ENCODE data around the gene RAB33B. TPM values are rescaled to one million over a fixed set of nuclear protein-coding genes. Genes with fewer than 3 reads are reported as not detected.
A peak's percentile ranks its signal among the peaks of the same experiment; 100 is the strongest.

RAB33B gene
- total and polyA plus RNA-seq, 4 experiments from 2014 or later, result 9.4 to 16.6 (median 13.3) TPM

DNA sequence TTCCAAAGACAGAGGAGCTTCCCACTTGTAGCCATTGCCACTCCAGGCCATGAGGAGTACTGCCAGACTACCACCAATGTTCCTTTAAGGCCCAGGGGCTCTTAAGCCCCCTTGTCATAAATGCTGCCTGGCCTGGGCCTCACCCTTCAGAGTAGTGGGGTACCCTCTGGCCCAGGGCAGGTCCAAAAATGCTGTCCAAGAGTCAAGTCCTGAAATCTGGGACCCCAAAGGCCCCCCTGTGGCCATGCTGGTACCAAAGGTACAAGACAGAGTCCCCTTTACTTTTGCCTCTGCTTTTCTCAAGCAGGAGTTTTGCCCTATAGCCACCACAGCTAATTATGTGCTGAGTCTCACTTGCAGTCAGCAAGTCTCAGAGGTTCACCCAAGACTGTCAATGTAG lies 16.4 kb downstream of the RAB33B start:
- ChIA-PET POLR2A (ENCODE audit: partially characterized antibody) (no interaction called here), CTCF (ENCODE audit: partially characterized antibody) (no interaction called here)
- intact Hi-C loops (cut with micrococcal nuclease), result no loop called here
- no peak overlapping the region for H3K27ac ChIP-seq (ENCODE audit: low read depth, low read length)
- no peak for DNase-seq
- Mint-ChIP-seq H3K27me3 (no peaks in the 10 kb centered on the region), H3K27ac (peak overlapping the region in 2 of 7 donors; percentile 5 to 24), H3K9me3 (peaks cover 0 to 36% (median 16%) of the 10 kb centered on the region in 8 donors), H3K4me1 (peaks cover 16 to 23% (median 20%) of the 10 kb centered on the region in 4 donors), H3K4me3 (no peak overlapping the region), H3K36me3 (peaks cover 42 to 59% of the 10 kb centered on the region in 2 donors)
- no peaks in the 10 kb centered on the region for H3K27me3 ChIP-seq (ENCODE audit: insufficient read depth, low read length)
- no peaks in the 10 kb centered on the region for H3K4me1 ChIP-seq (ENCODE audit: insufficient read depth, low read length)
- H3K9me3 ChIP-seq (ENCODE audit: control insufficient read depth in 1 of 2, low read length in 2 of 2), result no peaks in the 10 kb centered on the region
- peaks cover 10% of the 10 kb centered on the region for H3K36me3 ChIP-seq (ENCODE audit: insufficient read depth, low read length)
- H3K4me3 ChIP-seq (ENCODE audit: low read length in 2 of 2), result no peak overlapping the region

DNA sequence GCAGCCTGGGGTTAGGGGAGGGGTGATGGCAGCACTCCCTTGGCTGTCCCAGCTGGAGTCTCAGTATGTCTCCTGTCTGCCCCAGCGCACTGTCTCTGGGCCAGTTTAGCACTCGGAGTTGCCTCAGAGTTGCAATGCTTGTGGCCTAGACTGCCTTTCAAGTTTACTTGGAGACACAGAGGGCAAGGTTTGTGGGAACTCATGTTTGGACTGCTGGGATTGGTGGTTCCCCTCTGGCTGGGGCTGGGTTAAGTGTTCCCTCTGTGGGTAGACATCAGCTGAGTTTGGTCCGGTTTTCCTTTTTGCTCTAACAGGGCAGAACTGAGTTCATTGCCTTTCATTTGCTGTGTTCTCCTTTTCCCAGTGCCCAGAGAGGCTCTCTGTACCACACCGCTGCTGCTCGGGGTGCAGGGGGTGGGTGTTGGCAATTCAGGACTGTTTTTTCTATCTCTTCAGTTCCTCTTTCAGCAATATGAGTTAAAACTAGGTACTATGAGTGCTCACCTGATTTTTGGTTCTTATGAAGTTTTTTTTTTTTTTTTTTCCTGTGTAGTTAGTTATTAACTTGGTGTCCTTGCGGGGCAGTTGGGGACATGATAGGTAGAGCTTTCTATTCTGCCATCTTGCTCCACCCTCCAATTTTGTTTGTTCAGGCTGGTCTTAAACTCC lies 17.2 kb downstream of the RAB33B start:
- intact Hi-C loops (cut with micrococcal nuclease), result no loop called here
- no peaks in the 10 kb centered on the region for H3K27me3 ChIP-seq (ENCODE audit: insufficient read depth, low read length)
- Mint-ChIP-seq H3K27me3 (no peaks in the 10 kb centered on the region), H3K4me3 (no peak overlapping the region), H3K9me3 (peaks cover 0 to 36% (median 16%) of the 10 kb centered on the region in 8 donors), H3K36me3 (peaks cover 42 to 59% of the 10 kb centered on the region in 2 donors), H3K27ac (peak overlapping the region in 1 of 7 donors; percentile 17), H3K4me1 (peaks cover 15 to 23% (median 20%) of the 10 kb centered on the region in 4 donors)
- ChIA-PET POLR2A (ENCODE audit: partially characterized antibody) (no interaction called here), CTCF (ENCODE audit: partially characterized antibody) (no interaction called here)
- H3K4me3 ChIP-seq (ENCODE audit: low read length in 2 of 2), result no peak overlapping the region
- H3K4me1 ChIP-seq (ENCODE audit: insufficient read depth, low read length), result no peaks in the 10 kb centered on the region
- no peaks in the 10 kb centered on the region for H3K9me3 ChIP-seq (ENCODE audit: control insufficient read depth in 1 of 2, low read length in 2 of 2)
- no peak overlapping the region for H3K27ac ChIP-seq (ENCODE audit: low read depth, low read length)
- no peak for DNase-seq
- H3K36me3 ChIP-seq (ENCODE audit: insufficient read depth, low read length), result peaks cover 10% of the 10 kb centered on the region

DNA sequence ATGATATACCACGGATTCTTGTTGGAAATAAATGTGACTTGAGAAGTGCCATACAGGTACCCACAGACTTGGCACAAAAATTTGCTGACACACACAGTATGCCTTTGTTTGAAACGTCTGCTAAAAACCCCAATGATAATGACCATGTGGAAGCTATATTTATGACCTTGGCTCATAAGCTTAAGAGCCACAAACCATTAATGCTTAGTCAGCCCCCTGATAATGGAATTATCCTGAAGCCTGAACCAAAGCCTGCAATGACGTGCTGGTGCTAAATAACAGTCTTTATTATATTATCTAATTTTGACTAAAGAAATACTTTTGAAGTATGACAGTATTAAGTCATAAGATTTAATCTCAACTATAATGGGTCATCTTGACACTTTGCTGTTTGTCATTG lies 18.9 kb downstream of the RAB33B start:
- Mint-ChIP-seq H3K4me3 (no peak overlapping the region), H3K27ac (no peak overlapping the region), H3K36me3 (peaks cover 48 to 68% of the 10 kb centered on the region in 2 donors), H3K4me1 (peaks cover 17 to 22% (median 20%) of the 10 kb centered on the region in 4 donors), H3K27me3 (no peaks in the 10 kb centered on the region), H3K9me3 (peaks cover 0 to 35% (median 16%) of the 10 kb centered on the region in 8 donors)
- no peak for DNase-seq
- Histone ChIP-seq H3K27ac (ENCODE audit: low read depth, low read length) (no peak overlapping the region), H3K27me3 (ENCODE audit: insufficient read depth, low read length) (no peaks in the 10 kb centered on the region), H3K9me3 (ENCODE audit: control insufficient read depth in 1 of 2, low read length in 2 of 2) (no peaks in the 10 kb centered on the region), H3K36me3 (ENCODE audit: insufficient read depth, low read length) (peaks cover 10% of the 10 kb centered on the region), H3K4me1 (ENCODE audit: insufficient read depth, low read length) (no peaks in the 10 kb centered on the region), H3K4me3 (ENCODE audit: low read length in 2 of 2) (no peak overlapping the region)
- CTCF ChIA-PET (ENCODE audit: partially characterized antibody), result no interaction called here
- POLR2A ChIA-PET (ENCODE audit: partially characterized antibody), result no interaction called here
- intact Hi-C loops (cut with micrococcal nuclease), result no loop called here

DNA sequence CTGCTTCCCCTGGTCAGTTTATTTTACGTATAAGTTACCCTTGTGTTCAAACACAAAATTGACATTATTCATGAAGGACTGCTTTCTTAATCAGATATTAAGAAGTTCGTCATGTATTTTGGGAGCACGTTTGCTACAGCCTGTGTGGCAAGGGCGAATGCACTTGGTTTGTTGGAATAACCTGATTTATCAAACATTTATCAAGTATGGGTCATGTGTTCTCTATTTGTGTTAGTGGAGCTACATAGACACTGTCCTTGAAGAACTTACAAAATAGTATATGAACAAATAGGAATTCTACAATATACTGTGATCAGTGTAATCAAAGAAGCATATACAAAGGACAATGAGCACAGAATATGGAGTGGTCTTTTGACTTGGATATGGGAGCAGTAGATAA lies 22.4 kb downstream of the RAB33B start:
- Mint-ChIP-seq H3K9me3 (peaks cover 0 to 8% (median 5%) of the 10 kb centered on the region in 8 donors), H3K4me1 (peaks cover 0 to 6% (median 2%) of the 10 kb centered on the region in 4 donors), H3K27me3 (no peaks in the 10 kb centered on the region), H3K36me3 (peaks cover 26 to 44% of the 10 kb centered on the region in 2 donors), H3K4me3 (no peak overlapping the region), H3K27ac (peak overlapping the region in 2 of 7 donors; percentile 7 to 24)
- Histone ChIP-seq H3K36me3 (ENCODE audit: insufficient read depth, low read length) (peaks cover 10% of the 10 kb centered on the region), H3K4me1 (ENCODE audit: insufficient read depth, low read length) (no peaks in the 10 kb centered on the region), H3K27ac (ENCODE audit: low read depth, low read length) (no peak overlapping the region), H3K4me3 (ENCODE audit: low read length in 2 of 2) (no peak overlapping the region), H3K27me3 (ENCODE audit: insufficient read depth, low read length) (no peaks in the 10 kb centered on the region), H3K9me3 (ENCODE audit: control insufficient read depth in 1 of 2, low read length in 2 of 2) (no peaks in the 10 kb centered on the region)
- intact Hi-C loops (cut with micrococcal nuclease), result no loop called here
- DNase-seq, result no peak
- ChIA-PET CTCF (ENCODE audit: partially characterized antibody) (interaction anchor here (2.2 kb wide), 1 partner anchor 21 kb away, joined by 11 read pairs; no protein-coding TSS in a partner anchor), POLR2A (ENCODE audit: partially characterized antibody) (no interaction called here)

DNA sequence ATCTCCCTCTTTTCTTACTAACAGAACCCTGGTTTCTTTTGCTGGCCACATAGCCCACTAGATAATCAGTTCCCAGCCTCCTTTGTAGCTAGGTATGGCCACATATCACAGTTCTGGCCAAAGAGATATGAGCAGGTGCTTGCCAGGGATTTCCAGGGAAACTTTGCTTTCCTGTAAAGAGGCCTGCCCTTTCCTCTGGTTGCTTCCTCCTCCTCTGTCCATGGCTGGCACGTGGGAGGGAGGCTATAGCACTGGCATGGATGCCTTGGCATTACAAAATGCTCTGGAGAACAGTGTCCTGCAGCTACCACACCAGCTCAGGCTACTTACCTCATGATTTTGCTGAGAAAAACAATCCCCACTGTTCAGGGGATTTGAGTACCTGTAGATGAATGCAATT lies 27.5 kb downstream of the RAB33B start:
- ChIA-PET CTCF (ENCODE audit: partially characterized antibody) (no interaction called here), POLR2A (ENCODE audit: partially characterized antibody) (no interaction called here)
- Mint-ChIP-seq H3K4me3 (no peak overlapping the region), H3K27ac (no peak overlapping the region), H3K9me3 (no peaks in the 10 kb centered on the region), H3K4me1 (peaks cover 0 to 2% (median under 1%) of the 10 kb centered on the region in 4 donors), H3K36me3 (peaks cover 3 to 16% of the 10 kb centered on the region in 2 donors), H3K27me3 (no peaks in the 10 kb centered on the region)
- no peaks in the 10 kb centered on the region for H3K4me1 ChIP-seq (ENCODE audit: insufficient read depth, low read length)
- no peak for DNase-seq
- H3K27me3 ChIP-seq (ENCODE audit: insufficient read depth, low read length), result no peaks in the 10 kb centered on the region
- no peaks in the 10 kb centered on the region for H3K9me3 ChIP-seq (ENCODE audit: control insufficient read depth in 1 of 2, low read length in 2 of 2)
- H3K4me3 ChIP-seq (ENCODE audit: low read length in 2 of 2), result no peak overlapping the region
- intact Hi-C loops (cut with micrococcal nuclease), result no loop called here
- H3K36me3 ChIP-seq (ENCODE audit: insufficient read depth, low read length), result no peaks in the 10 kb centered on the region
- H3K27ac ChIP-seq (ENCODE audit: low read depth, low read length), result no peak overlapping the region

DNA sequence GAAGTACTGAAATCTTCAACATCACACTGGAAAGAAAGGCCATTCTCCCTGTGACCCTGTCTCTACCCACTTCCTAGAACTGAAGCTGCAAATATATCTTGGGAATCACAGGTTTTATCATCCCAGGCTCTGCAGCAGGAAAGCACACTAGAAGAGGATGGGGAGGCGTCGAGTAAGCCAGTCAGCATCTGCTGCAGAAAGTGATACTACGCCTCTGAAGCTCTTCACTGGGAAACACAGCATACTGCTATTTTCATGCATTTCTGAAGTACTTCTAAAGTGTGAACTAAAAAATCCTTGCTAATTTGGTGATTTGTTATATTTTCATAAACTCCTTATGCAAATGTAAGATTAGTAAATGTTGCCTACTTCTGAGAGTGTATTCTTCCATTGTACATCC lies 29.1 kb downstream of the RAB33B start:
- Mint-ChIP-seq H3K4me1 (peaks cover 0 to 2% (median 0%) of the 10 kb centered on the region in 4 donors), H3K36me3 (peaks cover 0 to 8% of the 10 kb centered on the region in 2 donors), H3K27me3 (no peaks in the 10 kb centered on the region), H3K4me3 (no peak overlapping the region), H3K27ac (no peak overlapping the region), H3K9me3 (no peaks in the 10 kb centered on the region)
- Histone ChIP-seq H3K27ac (ENCODE audit: low read depth, low read length) (no peak overlapping the region), H3K4me3 (ENCODE audit: low read length in 2 of 2) (no peak overlapping the region), H3K36me3 (ENCODE audit: insufficient read depth, low read length) (no peaks in the 10 kb centered on the region), H3K9me3 (ENCODE audit: control insufficient read depth in 1 of 2, low read length in 2 of 2) (no peaks in the 10 kb centered on the region), H3K27me3 (ENCODE audit: insufficient read depth, low read length) (no peaks in the 10 kb centered on the region), H3K4me1 (ENCODE audit: insufficient read depth, low read length) (no peaks in the 10 kb centered on the region)
- ChIA-PET POLR2A (ENCODE audit: partially characterized antibody) (no interaction called here), CTCF (ENCODE audit: partially characterized antibody) (no interaction called here)
- intact Hi-C loops (cut with micrococcal nuclease), result no loop called here
- no peak for DNase-seq

DNA sequence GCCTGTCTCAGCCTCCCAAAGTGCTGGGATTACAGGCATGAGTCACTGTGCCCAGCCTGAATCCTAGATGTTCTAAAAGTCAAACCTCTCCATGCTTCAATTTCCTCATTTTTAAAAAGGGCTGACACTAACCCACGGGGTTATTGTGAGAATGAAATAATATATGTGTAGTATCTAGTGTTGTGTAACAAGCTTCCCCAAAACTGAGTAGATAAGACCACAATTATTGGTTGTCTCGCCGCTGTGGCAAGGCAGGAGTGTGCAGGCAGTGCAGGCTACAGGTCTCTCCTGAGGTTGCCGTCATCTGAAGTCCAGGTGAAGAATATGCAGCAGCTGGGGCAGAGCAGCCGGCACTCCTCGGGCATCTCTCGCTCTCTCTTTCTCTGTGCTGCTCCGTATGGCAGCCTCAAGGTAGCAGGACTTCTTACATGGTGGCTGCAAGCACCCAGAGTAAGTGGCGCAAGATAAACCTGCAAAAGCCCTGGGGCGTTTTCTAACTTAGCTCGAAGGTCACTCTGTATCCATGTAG lies 30.9 kb downstream of the RAB33B start:
- Mint-ChIP-seq H3K27me3 (no peaks in the 10 kb centered on the region), H3K27ac (no peak overlapping the region), H3K4me3 (no peak overlapping the region), H3K9me3 (no peaks in the 10 kb centered on the region), H3K4me1 (no peaks in the 10 kb centered on the region), H3K36me3 (no peaks in the 10 kb centered on the region)
- Histone ChIP-seq H3K27me3 (ENCODE audit: insufficient read depth, low read length) (no peaks in the 10 kb centered on the region), H3K27ac (ENCODE audit: low read depth, low read length) (no peak overlapping the region), H3K36me3 (ENCODE audit: insufficient read depth, low read length) (no peaks in the 10 kb centered on the region), H3K4me1 (ENCODE audit: insufficient read depth, low read length) (no peaks in the 10 kb centered on the region), H3K9me3 (ENCODE audit: control insufficient read depth in 1 of 2, low read length in 2 of 2) (no peaks in the 10 kb centered on the region), H3K4me3 (ENCODE audit: low read length in 2 of 2) (no peak overlapping the region)
- ChIA-PET CTCF (ENCODE audit: partially characterized antibody) (interaction anchor here (1.3 kb wide), 1 partner anchor 9 kb away, joined by 3 read pairs; no protein-coding TSS in a partner anchor), POLR2A (ENCODE audit: partially characterized antibody) (no interaction called here)
- intact Hi-C loops (cut with micrococcal nuclease), result no loop called here
- no peak for DNase-seq

Measured in CD4-positive, alpha-beta memory T cell (primary cell).